Measurements from ENCODE around the gene GP5.
A peak's percentile ranks its signal among the peaks of the same experiment; 100 is the strongest.

The GP5 gene

GRCh38 chr3:194396859-194397756, 2.0 kb downstream of the GP5 start:
- peak; percentile 24 for DNase-seq

GRCh38 chr3:194396539-194396858, 2.6 kb downstream of the GP5 start:
- DNase-seq: no peak

GRCh38 chr3:194395778-194396538, 3.1 kb downstream of the GP5 start:
- DNase-seq: peak; percentile 56

GRCh38 chr3:194395212-194395611, 3.9 kb downstream of the GP5 start:
- no peak for DNase-seq

GRCh38 chr3:194392576-194392975, 6.5 kb downstream of the GP5 start:
- no peak for DNase-seq

GRCh38 chr3:194390835-194391234, 8.2 kb downstream of the GP5 start:
- DNase-seq: no peak

- DNase-seq: no peak
Measured at GRCh38 chr3:194389269-194389668, 9.8 kb downstream of the GP5 start.

GRCh38 chr3:194387926-194388418, 11.1 kb downstream of the GP5 start:
- DNase-seq: no peak

- no peak for DNase-seq
Measured at GRCh38 chr3:194387276-194387675, 11.8 kb downstream of the GP5 start.

- no peak for DNase-seq
Measured at GRCh38 chr3:194386648-194387047, 12.4 kb downstream of the GP5 start.

GRCh38 chr3:194386066-194386465, 13.0 kb downstream of the GP5 start:
- DNase-seq: no peak

- DNase-seq: no peak
Measured at GRCh38 chr3:194384569-194385001, 14.5 kb downstream of the GP5 start.

GRCh38 chr3:194384156-194384555, 14.9 kb downstream of the GP5 start:
- DNase-seq: no peak

GRCh38 chr3:194383276-194383940, 15.7 kb downstream of the GP5 start:
- no peak for DNase-seq

- DNase-seq: no peak
Measured at GRCh38 chr3:194382892-194383223, 16.2 kb downstream of the GP5 start.

- no peak for DNase-seq
Measured at GRCh38 chr3:194382196-194382891, 16.7 kb downstream of the GP5 start.

GRCh38 chr3:194381460-194381875, 17.6 kb downstream of the GP5 start:
- DNase-seq: no peak

- no peak for DNase-seq
Measured at GRCh38 chr3:194380326-194380725, 18.7 kb downstream of the GP5 start.

- DNase-seq: no peak
Measured at GRCh38 chr3:194379651-194380050, 19.4 kb downstream of the GP5 start.

- no peak for DNase-seq
Measured at GRCh38 chr3:194379231-194379630, 19.8 kb downstream of the GP5 start.

- DNase-seq: no peak
Measured at GRCh38 chr3:194377708-194378107, 21.4 kb downstream of the GP5 start.

GRCh38 chr3:194376241-194376560, 22.9 kb downstream of the GP5 start:
- no peak for DNase-seq
